IMR-90 (cell line): ENCODE measurements around the gene POFUT2.

Experiments
- CTCF ChIP-seq: conservative IDR thresholded peaks from 2 replicates; pipeline ENCODE4 v1.5.1; 2012; ENCODE audit warnings: mild to moderate bottlenecking, low read depth, low read length, improper control_type of control experiment
- MAFK ChIP-seq: IDR thresholded peaks from 2 replicates; pipeline ENCODE4 v1.6.1; 2012; ENCODE audit warnings: low read depth, low read length, improper control_type of control experiment
- POLR2A ChIP-seq: IDR thresholded peaks from 2 replicates; pipeline ENCODE4 v1.6.1; 2012; ENCODE audit warnings: mild to moderate bottlenecking, low read depth, low read length
- SMC3 ChIP-seq: fragments of 150-350 bp; IDR thresholded peaks from 2 replicates; pipeline ENCODE4 v1.6.1; 2016; ENCODE audit warnings: low read depth, mild to moderate bottlenecking, antibody characterized with exemption, low read length, moderate library complexity

GRCh38 chr21:45225741-45226327 is 61.9 kb downstream of the POFUT2 start:
- TF ChIP-seq POLR2A (no peak), CTCF (no peak), SMC3 (no peak), MAFK (no peak)
